ENCODE data around the gene KIF6.

DNA sequence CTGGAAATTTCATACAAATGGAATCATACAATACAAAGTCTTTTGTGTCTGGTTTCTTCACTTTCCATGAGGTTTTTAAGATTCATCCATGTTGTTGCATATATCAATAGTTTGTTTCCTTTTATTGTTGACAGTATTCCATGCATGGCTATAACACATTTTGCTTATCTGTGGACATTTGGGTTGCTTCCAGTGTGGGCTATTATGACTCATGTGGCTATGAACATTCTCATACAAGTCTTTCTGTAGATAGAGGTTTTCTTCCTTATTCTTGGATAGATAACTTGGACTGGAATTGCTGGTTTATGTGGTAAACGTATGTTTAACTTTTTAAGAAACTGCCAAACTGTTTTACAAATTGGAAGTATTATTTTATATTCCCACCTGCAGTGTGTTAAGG is 30.0 kb upstream of the KIF6 start:
- TF ChIP-seq CTCF (IDR thresholded peaks at IDR 0.05; ENCODE audit: insufficient read depth, low read length, poor library complexity, severe bottlenecking) (no peak), EZH2phosphoT487 (conservative IDR thresholded peaks at IDR 0.05; ENCODE audit: low read length) (no peak)
